H1 (cell line): ENCODE data around the gene ACER3. TPM values are rescaled to one million over a fixed set of nuclear protein-coding genes. Genes with fewer than 3 reads are reported as not detected.

Source experiments
- NANOG ChIP-seq: IDR thresholded peaks from 2 replicates; pipeline ENCODE4 v1.6.1; 2011; ENCODE audit warnings: low read length, low read depth, mild to moderate bottlenecking, inconsistent platforms; ENCODE audit not compliant: insufficient read depth, poor library complexity, severe bottlenecking
- polyA plus RNA-seq, 7 experiments: library from polyadenylated mRNA; depleted of rRNA in 3 of 7; stranded (reverse) in 5 of 7; unstranded in 2 of 7; fragments of >200 nt in 5 of 7; fragments of 200-250 nt in 2 of 7; gene quantifications; 1 replicate in 5 of 7; 2 replicates in 1 of 7; 4 replicates in 1 of 7; pipeline versions ENCODE4 v1.2.1 to v1.2.3, GENCODE V29; 2011 to 2013; ENCODE audit warnings: missing spikeins in 2 of 7, mixed read lengths in 2 of 7
- total RNA-seq: library from RNA; stranded (reverse); fragmentation: NEBNext Ultra II Directional; extraction: Animal tissue kit (Norgen Biotek cat#: 25700); gene quantifications from 2 replicates; pipeline ENCODE4 v1.2.1, GENCODE V29; 2021

The ACER3 gene
- total and polyA plus RNA-seq, 2 of the 8 experiments (the other 6 are each of a cell fraction or from before 2014, with no cell fraction given) = 5.7 to 16.2 TPM

GRCh38 chr11:77063861-77064260, 203.1 kb downstream of the ACER3 start (continued):
- TF ChIP-seq NANOG = no peak
